ENCODE data around the gene CACHD1.
"Not testable (repeated sequence)": the region's sequence is repeated elsewhere in the genome, so short reads cannot be mapped to it uniquely, and the experiment has no call there.

Gene CACHD1

GRCh38 chr1:64676386-64676785 lies 206.5 kb downstream of the CACHD1 start:
- DNase-seq: no peak

- no peak for DNase-seq
Observed at GRCh38 chr1:64677532-64677931, 207.6 kb downstream of the CACHD1 start.

GRCh38 chr1:64678366-64678765 lies 208.4 kb downstream of the CACHD1 start:
- DNase-seq: no peak

- DNase-seq: no peak
Observed at GRCh38 chr1:64679177-64679576, 209.2 kb downstream of the CACHD1 start.

GRCh38 chr1:64680599-64680998 lies 210.7 kb downstream of the CACHD1 start:
- DNase-seq: no peak

GRCh38 chr1:64681043-64681442 lies 211.1 kb downstream of the CACHD1 start:
- no peak for DNase-seq

- DNase-seq: no peak
Observed at GRCh38 chr1:64683419-64683818, 213.5 kb downstream of the CACHD1 start.

GRCh38 chr1:64685217-64685616 lies 215.3 kb downstream of the CACHD1 start:
- no peak for DNase-seq

- DNase-seq: no peak
Observed at GRCh38 chr1:64685765-64686341, 215.9 kb downstream of the CACHD1 start.

- no peak for DNase-seq
Observed at GRCh38 chr1:64686828-64687724, 217.1 kb downstream of the CACHD1 start.

GRCh38 chr1:64687725-64688327 lies 217.9 kb downstream of the CACHD1 start:
- DNase-seq: no peak

- DNase-seq: no peak
Observed at GRCh38 chr1:64691626-64692025, 221.7 kb downstream of the CACHD1 start.

- no peak for DNase-seq
Observed at GRCh38 chr1:64692911-64693310, 223.0 kb downstream of the CACHD1 start.

GRCh38 chr1:64693406-64693805 lies 223.5 kb downstream of the CACHD1 start:
- DNase-seq: no peak

- no peak for DNase-seq
Observed at GRCh38 chr1:64696879-64697278, 226.9 kb downstream of the CACHD1 start.

- DNase-seq: no peak
Observed at GRCh38 chr1:64699327-64699726, 229.4 kb downstream of the CACHD1 start.

- no peak for DNase-seq
Observed at GRCh38 chr1:64701071-64701470, 231.1 kb downstream of the CACHD1 start.

- no peak for DNase-seq
Observed at GRCh38 chr1:64701886-64702285, 232.0 kb downstream of the CACHD1 start.

- not testable (repeated sequence) for DNase-seq
Observed at GRCh38 chr1:64702670-64703069, 232.7 kb downstream of the CACHD1 start.

GRCh38 chr1:64703600-64703999 lies 233.7 kb downstream of the CACHD1 start:
- DNase-seq: no peak

GRCh38 chr1:64705591-64705990 lies 235.7 kb downstream of the CACHD1 start:
- DNase-seq: no peak

- no peak for DNase-seq
Observed at GRCh38 chr1:64711266-64711665, 241.3 kb downstream of the CACHD1 start.

GRCh38 chr1:64712049-64712448 lies 242.1 kb downstream of the CACHD1 start:
- no peak for DNase-seq

GRCh38 chr1:64715186-64715585 lies 245.3 kb downstream of the CACHD1 start:
- no peak for DNase-seq
